Measurements from ENCODE around the gene MBNL2. TPM values are rescaled to one million over a fixed set of nuclear protein-coding genes. Genes with fewer than 3 reads are reported as not detected.
"Not testable (repeated sequence)": the region's sequence is repeated elsewhere in the genome, so short reads cannot be mapped to it uniquely, and the experiment has no call there.

Gene MBNL2
- total RNA-seq, 4 donors from 2014 or later = 113 to 129 (median 118) TPM

GRCh38 chr13:97346097-97346496 lies 124.0 kb downstream of the MBNL2 start:
- ATAC-seq = no peak
- Histone ChIP-seq H3K27ac (no peak overlapping the region), H3K27me3 (no peaks in the 10 kb centered on the region), H3K4me1 (peaks cover 8 to 32% (median 8%) of the 10 kb centered on the region in 3 donors), H3K9me3 (peaks cover 0 to 3% (median 0%) of the 10 kb centered on the region in 3 donors), H3K36me3 (peaks cover 4 to 60% of the 10 kb centered on the region in 2 donors), H3K4me3 (no peak overlapping the region)
- 76 to 81% methylated on average over 2 of the region's 2 CpGs for WGBS, 2 donors (ENCODE audit: low coverage in 1 of 2)
- TF ChIP-seq POLR2A (IDR thresholded peaks at IDR 0.05) = no peak
- no peak for TF ChIP-seq CTCF (IDR thresholded peaks at IDR 0.05)
- no peak for TF ChIP-seq EP300 (IDR thresholded peaks at IDR 0.05)
- TF ChIP-seq POLR2AphosphoS5 (IDR thresholded peaks at IDR 0.05) = no peak

DNA sequence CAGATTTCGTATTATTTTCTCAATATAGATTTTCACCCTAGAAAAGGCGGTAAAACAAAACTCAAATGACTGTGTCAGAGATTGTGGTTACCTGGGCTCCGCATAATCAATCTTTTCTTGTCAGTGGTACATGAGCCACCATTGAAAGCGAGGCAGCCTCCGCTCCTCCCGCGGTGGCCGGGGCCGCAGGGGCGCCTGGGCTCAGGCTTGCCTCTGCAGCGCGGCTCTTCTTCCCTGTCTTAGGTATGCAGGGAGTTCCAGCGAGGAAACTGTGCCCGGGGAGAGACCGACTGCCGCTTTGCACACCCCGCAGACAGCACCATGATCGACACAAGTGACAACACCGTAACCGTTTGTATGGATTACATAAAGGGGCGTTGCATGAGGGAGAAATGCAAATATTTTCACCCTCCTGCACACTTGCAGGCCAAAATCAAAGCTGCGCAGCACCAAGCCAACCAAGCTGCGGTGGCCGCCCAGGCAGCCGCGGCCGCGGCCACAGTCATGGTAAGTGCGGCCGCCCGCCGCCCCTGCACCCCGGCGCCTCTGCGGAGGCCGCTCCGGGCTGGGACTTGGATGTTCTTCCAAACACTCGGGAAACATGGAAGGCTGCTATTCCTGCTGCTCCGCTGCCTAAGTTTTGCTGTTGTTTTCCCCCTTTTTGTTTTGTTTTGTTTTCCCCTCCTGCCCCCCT lies 124.6 kb downstream of the MBNL2 start:
- Histone ChIP-seq H3K4me3 (no peak overlapping the region), H3K4me1 (peaks cover 4 to 26% (median 5%) of the 10 kb centered on the region in 3 donors), H3K27me3 (no peaks in the 10 kb centered on the region), H3K27ac (no peak overlapping the region), H3K9me3 (peaks cover 0 to 7% (median 0%) of the 10 kb centered on the region in 3 donors), H3K36me3 (peaks cover 4 to 67% of the 10 kb centered on the region in 2 donors)
- ATAC-seq = no peak
- WGBS, 2 donors (ENCODE audit: low coverage in 1 of 2) = 91 to 100% methylated on average over 2 to 4 of the region's 39 CpGs
- TF ChIP-seq CTCF (IDR thresholded peaks at IDR 0.05) = no peak
- TF ChIP-seq POLR2AphosphoS5 (IDR thresholded peaks at IDR 0.05) = no peak
- TF ChIP-seq EP300 (IDR thresholded peaks at IDR 0.05) = no peak
- no peak for TF ChIP-seq POLR2A (IDR thresholded peaks at IDR 0.05)

GRCh38 chr13:97347255-97347932 lies 125.3 kb downstream of the MBNL2 start:
- TF ChIP-seq CTCF (IDR thresholded peaks at IDR 0.05) (no peak), POLR2A (IDR thresholded peaks at IDR 0.05) (no peak), POLR2AphosphoS5 (IDR thresholded peaks at IDR 0.05) (no peak), EP300 (IDR thresholded peaks at IDR 0.05) (no peak)
- 79% methylated on average over 2 to 5 of the region's 9 CpGs for WGBS, 2 donors (ENCODE audit: low coverage in 1 of 2)

GRCh38 chr13:97348569-97349100 lies 126.5 kb downstream of the MBNL2 start:
- Histone ChIP-seq H3K9me3 (peaks cover 0 to 7% (median 0%) of the 10 kb centered on the region in 3 donors), H3K36me3 (peaks cover 4 to 63% of the 10 kb centered on the region in 2 donors), H3K4me1 (peaks cover 4 to 36% (median 5%) of the 10 kb centered on the region in 3 donors), H3K4me3 (no peak overlapping the region), H3K27me3 (no peaks in the 10 kb centered on the region), H3K27ac (no peak overlapping the region)
- TF ChIP-seq POLR2A (IDR thresholded peaks at IDR 0.05) = no peak
- TF ChIP-seq CTCF (IDR thresholded peaks at IDR 0.05) = no peak
- no peak for TF ChIP-seq EP300 (IDR thresholded peaks at IDR 0.05)
- no peak for TF ChIP-seq POLR2AphosphoS5 (IDR thresholded peaks at IDR 0.05)
- ATAC-seq = no peak
- 86 to 100% methylated on average over 5 of the region's 5 CpGs for WGBS, 2 donors (ENCODE audit: low coverage in 1 of 2)

More at GRCh38 chr13:97347255-97347932, 125.3 kb downstream of the MBNL2 start:
- Histone ChIP-seq H3K27me3 (no peaks in the 10 kb centered on the region), H3K27ac (peak overlapping the region in 1 of 4 donors; percentile 24), H3K9me3 (peaks cover 0 to 7% (median 0%) of the 10 kb centered on the region in 3 donors), H3K36me3 (peaks cover 4 to 68% of the 10 kb centered on the region in 2 donors), H3K4me3 (no peak overlapping the region), H3K4me1 (peaks cover 4 to 26% (median 5%) of the 10 kb centered on the region in 3 donors)
- ATAC-seq = no peak

DNA sequence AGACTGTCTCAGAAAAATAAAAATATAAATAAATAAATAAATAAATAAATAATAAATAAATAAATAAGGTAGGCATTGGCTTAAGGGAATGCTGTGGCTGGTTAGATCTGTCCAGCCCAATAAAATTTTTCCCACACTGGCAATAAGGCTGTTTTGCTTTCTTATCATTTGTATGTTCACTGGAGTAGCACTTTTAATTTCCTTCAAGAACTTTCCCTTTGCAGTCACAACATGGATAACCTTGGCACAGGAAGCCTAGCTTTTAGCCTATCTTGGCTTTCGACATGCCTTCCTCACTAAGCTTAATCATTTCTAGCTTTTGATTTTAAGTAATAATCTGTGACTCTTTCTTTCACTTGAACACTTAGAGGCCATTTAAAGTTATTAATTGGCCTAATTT lies 129.9 kb downstream of the MBNL2 start:
- not testable (repeated sequence) for H3K27me3 ChIP-seq, H3K27ac ChIP-seq, H3K4me3 ChIP-seq, ATAC-seq, H3K9me3 ChIP-seq
- Histone ChIP-seq H3K4me1 (peaks cover 0 to 52% (median 3%) of the 10 kb centered on the region in 3 donors), H3K36me3 (peaks cover 4 to 66% of the 10 kb centered on the region in 2 donors)
- WGBS, 2 donors (ENCODE audit: low coverage in 1 of 2) = 50% methylated on average over 1 of the region's 1 CpG; no CpG with 5 or more reads in 1 of the 2 donors
